Measurements from ENCODE around the gene LRRC8D.
A peak's percentile ranks its signal among the peaks of the same experiment; 100 is the strongest.
"Not testable (repeated sequence)": the region's sequence is repeated elsewhere in the genome, so short reads cannot be mapped to it uniquely, and the experiment has no call there.

Gene LRRC8D

DNA sequence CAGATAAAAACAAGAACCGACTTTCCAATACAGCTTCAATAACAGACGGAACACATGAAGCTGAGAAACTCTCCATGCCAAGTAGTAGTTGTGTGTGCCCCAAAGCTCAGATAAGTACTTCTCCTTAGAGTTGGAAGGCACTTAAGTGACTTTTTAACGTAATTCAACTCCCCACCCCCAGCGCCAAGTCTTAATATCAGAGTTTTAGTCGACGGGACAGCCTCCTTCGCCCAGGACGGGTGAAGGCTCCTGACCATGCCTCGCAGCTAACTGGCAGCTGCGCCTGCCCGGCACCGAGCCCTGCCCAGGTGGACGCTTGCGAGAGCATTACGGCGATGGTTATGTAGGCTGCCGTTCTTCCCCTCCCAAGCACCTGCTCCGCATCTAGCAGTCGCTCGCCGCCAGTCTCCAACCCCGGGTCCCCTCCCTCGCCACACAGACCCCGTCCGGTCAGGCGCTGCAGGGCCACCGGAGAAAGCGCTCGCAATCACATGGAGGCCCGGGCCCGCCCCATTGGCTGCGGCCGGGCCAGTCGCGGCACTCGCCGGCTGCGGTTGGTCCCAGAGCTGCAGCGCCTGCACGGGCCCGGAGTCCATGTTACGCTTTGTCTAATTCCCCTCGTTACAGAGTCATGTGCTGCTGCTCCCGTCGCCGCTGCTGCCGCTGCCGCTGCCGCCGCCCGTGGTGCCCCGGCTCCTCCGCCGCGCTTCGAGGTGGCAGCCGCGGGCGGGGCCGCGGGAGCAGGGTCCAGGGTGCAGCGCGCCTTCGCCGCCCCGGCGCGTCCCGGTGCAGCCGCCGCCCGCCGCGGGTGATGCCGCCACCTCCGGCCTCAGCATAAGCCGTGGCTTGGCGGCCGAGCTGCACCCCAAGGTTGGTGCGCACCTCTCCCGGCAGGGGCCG is at the start of gene LRRC8D:
Gene LRRC8D (plus strand): TSS at position 611 of the 900 bp plus-strand sequence. CDS start 112,037 bp downstream, outside the sequence.
- DNase-seq (ENCODE audit: low read depth) = peak; percentile 67

DNA sequence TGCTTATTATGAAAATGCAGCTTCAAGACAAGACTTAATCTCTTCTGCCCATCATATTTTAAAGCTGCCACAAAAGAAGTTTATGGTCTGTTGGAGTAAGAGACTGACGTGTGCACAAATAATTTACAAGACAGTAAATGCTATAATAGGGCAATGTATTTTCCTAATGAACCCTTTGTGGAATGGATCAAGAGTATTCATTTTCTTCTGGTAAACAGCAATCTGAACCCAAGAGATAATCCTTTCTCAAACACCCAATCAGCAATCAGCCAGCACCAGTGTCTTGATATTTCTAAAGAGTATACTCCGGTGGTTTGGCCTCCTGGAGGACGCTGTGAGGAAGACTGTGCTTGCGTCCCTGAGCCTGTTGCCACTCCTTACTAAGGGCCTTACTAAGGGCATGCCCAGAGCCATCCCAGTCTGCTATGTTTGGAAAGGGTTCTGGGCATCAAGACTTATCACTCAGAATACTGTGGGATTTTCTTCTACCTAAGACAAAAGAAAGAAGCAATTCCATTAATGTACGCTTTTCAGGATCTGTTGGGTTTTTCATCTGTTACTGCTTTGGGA is 48.8 kb upstream of the LRRC8D start:
- DNase-seq (ENCODE audit: low read depth) = no peak

DNA sequence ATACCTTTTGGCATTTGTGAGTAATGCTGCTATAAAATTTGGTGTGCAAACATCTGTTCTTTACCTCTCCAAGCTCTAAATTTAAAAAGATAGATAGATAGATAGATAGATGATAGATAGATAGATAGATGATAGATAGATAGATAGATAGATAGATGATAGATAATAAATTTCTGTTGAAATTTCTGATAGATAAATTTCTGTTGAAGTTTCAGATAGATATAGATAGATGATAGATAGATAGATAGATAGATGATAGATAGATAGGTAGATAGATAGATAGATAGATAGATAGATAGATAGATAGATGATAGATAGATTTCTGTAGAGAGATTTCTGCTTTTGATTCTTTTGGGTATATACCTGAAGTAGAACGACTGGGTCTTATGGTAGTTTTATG is 44.7 kb upstream of the LRRC8D start:
- not testable (repeated sequence) for DNase-seq (ENCODE audit: low read depth)

DNA sequence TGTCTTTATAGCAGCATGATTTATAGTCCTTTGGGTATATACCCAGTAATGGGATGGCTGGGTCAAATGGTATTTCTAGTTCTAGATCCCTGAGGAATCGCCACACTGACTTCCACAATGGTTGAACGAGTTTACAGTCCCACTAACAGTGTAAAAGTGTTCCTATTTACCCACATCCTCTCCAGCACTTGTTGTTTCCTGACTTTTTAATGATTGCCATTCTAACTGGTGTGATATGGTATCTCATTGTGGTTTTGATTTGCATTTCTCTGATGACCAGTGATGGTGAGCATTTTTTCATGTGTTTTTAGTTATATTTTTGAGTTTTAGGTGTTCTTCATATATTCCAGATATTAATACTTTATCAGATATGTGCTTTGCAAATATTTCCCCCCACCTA is 43.6 kb upstream of the LRRC8D start:
- not testable (repeated sequence) for DNase-seq (ENCODE audit: low read depth)

DNA sequence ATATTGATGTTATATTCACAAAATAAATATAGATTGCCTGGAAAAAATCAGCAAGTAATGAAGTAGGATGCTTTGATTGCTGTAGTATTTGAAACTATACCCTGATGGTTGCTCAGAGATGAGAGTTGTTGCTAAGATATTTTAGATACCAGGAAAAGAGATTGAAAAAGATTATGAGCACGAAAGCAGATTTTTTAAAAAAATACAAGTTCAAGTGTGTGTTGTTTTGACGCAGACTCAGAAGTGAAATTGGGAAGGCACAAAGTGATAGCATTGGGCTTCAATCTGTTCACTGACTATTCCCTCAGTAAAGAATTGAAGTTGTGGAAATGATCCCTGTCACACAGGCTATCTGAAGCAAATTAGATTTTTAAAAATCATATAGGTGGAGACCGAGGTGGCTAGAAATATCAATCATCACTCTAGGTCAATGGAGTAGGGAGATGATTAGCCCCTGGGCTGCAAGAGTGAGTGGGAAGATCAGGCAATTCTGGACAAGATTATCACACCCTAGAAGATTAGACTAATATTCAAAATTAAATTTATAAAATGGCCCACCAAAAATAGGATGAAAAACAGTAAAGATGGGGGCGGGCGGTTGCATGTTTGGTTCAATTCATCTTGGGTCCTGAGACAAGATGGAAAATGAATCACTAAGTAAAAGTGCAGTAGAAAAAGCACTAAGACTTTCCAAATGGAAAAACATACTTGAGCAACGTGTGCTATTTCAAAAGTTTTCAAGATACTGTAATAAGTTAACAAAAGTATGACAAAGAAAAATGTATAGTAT is 41.5 kb upstream of the LRRC8D start:
- DNase-seq (ENCODE audit: low read depth) = peak; percentile 39

DNA sequence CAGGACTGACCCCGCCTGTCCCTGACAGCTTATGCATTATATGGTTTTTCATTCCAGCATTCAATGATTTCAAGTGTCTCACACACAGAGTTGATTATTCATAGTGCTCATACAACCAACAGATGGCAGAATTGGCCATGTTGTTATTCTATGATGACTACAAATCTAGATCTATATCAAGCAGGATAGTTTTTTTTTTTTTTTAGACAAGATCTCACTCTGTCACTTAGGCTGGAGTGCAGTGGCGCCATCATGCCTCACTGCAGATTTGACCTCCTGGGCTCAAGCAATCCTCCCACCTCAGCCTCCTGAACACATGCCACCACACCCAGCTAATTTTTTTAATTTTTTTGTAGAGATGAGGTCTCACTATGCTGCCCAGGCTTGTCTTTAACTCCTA is 40.1 kb upstream of the LRRC8D start:
- DNase-seq (ENCODE audit: low read depth) = peak; percentile 57

DNA sequence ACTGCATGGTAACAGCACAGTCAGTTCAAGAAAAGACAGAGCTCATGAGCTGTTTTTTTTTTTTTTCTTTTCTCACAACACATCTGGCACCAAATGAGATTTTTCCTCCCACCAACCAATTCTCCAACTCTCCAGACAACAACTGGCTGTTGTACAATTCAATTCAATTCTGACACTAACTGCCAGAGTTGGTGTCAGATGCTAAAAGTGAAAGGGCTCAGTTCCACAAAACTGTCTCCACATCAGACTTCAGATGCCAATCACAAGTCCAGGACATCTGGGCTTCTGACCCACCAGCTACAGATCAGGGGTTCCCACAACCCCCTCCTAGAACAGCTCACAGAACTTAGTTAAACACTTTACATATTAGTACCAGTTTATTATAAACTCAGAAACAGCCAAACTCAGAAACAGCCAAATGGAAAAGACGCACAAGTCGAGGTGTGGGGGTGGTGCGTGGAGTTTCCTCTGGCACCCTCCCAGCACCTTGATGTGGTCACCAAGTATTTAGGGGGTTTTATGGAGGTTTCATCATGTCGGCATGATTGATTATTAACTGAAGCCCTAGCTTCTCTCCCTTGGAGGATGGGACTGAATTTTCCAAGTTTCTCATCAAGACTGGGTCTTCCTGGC is 39.2 kb upstream of the LRRC8D start:
- peak; percentile 14 for DNase-seq (ENCODE audit: low read depth)

DNA sequence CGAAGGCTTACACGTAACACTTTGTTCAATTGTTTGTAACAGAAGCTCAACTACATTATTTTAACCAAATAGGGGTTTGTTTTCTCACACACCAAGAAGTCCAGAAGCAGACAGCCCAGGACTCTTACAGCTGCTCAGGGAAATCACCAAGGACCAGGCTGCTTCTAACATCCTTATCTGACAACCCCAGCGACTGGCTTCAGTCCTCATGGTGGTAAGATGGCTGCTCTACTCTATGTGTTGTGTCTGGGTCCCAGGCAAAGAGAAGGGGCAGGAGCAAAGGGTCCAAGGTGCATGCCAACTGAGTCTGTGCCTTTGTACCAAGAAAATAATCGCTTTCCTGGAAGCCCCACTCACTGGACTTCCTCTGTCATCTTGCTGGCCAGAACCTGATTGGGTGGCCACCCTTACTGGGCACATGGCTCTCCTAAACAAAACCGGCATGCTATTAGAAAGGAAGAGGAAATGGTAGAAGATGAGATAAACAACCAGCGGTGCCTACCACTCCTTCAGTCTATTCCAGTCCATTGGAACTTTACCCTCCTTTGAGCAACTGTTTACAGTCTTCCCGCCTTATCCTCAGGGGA is 34.1 kb upstream of the LRRC8D start:
- DNase-seq (ENCODE audit: low read depth) = no peak

DNA sequence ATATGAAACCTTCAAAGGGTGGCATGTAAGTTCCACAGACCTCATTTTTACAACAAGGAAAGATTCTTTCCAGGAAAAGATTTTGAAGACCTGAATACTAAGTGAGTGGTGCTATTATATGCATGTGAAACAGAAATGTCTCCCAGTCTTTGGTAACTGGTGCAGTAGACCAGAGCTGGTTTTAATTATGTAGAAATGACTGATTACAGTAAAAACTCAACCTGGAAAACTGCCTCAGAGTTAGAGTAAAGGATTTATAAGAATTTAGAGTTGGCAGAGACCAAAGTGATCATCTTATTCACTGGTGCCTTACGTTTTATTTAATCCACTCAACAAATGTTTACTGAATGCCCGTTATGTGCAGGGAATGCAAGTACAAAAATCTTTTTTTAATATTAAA is 30.2 kb upstream of the LRRC8D start:
- no peak for DNase-seq (ENCODE audit: low read depth)

DNA sequence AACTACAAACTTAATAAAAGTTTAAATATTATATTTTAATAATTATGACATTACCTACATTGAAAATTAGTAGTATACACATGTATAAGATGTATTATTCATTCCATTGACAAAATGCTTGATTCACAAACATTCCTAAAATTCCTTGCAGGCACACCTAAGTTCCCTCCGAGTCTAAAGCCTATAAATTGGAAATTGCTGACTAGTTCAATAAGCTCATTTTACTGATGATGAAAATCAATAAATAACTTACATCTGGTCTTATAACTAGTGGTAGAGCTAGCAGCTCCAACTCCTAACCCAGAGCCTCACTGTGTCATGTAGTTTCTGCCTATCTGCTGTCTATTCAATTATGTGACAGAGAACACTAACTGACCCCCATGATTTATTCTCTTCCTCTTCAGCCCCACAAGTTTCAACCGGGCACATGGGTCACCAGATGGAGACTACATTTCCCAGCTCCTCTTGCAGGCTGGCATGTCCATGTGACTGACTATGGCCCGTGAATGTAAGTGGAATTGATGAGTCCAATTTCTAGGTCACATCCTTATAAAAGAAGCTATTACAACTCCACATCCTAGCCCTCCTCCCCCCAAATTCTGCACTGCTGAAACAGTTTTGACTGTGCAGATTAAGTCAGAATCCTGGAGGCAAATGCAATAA is 29.6 kb upstream of the LRRC8D start:
- DNase-seq (ENCODE audit: low read depth) = no peak

DNA sequence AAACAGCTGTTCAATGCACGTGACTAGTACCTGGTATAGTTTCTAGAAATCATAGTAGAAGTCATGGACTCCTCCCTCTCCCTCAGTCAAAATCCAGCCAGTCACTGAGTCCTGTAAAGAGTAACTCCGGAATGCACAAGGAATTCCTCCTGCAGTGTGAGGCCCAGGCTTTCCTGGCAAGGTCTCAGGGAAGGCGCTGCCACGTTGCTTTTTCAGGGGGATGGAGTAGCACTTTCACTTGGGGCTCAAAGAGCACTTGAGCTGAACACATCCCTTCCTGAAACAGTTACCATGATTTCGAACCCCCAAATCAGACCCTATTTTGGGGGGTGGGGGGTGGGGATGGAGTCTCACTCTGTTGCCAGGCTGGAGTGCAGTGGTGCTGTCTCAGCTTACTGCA is 26.4 kb upstream of the LRRC8D start:
- peak; percentile 46 for DNase-seq (ENCODE audit: low read depth)

DNA sequence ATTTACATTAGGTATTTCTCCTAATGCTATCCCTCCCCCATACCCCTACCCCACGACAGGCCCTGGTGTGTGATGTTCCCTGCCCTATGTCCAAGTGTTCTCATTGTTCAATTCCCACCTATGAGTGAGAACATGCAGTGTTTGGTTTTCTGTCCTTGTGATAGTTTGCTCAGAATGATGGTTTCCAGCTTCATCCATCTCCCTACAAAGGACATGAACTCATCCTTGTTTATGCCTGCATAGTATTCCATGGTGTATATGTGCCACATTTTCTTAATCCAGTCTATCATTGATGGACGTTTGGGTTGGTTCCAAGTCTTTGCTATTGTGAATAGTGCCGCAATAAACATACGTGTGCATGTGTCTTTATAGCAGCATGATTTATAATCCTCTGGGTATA is 25.3 kb upstream of the LRRC8D start:
- DNase-seq (ENCODE audit: low read depth) = not testable (repeated sequence)

DNA sequence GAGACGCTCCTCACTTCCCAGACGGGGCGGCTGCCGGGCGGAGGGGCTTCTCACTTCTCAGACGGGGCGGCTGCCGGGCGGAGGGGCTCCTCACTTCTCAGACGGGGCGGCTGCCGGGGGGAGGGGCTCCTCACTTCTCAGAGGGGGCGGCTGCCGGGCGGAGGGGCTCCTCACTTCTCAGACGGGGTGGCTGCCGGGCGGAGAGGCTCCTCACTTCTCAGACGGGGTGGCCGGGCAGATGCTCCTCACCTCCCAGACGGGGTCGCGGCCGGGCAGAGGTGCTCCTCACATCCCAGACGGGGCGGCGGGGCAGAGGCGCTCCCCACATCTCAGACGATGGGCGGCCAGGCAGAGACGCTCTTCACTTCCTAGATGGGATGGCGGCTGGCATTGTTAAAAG is 23.0 kb upstream of the LRRC8D start:
- not testable (repeated sequence) for DNase-seq (ENCODE audit: low read depth)

DNA sequence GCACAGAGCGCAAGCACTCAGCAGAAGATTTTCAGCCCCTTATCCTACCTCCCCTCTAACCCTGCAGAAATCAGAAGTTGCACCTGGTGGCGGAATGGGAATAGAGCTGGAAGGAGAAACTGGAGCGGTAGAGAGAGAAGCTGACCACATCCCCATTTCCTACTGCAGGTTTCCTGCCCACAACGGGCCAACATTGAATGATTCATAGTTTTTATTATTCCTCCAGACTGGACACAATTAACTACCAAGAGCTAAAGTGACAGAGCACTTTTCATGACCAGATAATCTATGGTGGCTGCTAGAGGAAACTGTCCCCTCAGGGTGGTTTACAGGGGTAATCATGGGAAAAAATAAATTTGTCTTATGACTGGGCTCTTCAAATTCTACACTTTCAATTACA is 21.3 kb upstream of the LRRC8D start:
- no peak for DNase-seq (ENCODE audit: low read depth)

DNA sequence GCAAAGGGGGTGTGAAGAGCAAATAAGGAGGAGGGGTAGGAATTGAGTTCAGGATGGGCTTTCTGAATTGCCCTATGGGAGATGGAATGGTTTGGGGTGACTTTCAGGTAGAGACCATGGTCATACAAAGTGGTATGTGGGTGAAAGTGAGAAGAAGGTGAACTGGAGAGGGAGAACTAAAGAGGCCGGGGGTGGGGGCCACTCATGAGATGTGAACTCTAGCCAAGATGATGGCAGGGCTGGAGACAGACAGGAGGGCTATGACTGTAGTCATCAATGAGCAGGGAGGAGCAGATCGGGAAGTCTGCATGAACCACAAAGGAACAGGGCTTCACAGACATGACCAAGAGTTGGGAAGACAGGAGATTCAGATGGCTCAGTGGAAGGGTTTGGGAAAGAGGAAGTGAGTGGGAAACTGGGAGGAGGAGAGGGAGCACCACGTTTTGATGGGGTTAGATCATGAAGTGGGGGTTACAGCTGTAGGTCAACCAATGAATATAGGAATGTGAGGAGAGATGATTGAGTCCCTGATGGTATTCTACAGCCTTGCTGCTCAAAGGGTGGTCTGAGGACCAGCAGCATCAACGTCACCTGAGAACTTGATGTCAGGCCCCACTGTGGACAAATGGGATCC is 20.7 kb upstream of the LRRC8D start:
- no peak for DNase-seq (ENCODE audit: low read depth)

DNA sequence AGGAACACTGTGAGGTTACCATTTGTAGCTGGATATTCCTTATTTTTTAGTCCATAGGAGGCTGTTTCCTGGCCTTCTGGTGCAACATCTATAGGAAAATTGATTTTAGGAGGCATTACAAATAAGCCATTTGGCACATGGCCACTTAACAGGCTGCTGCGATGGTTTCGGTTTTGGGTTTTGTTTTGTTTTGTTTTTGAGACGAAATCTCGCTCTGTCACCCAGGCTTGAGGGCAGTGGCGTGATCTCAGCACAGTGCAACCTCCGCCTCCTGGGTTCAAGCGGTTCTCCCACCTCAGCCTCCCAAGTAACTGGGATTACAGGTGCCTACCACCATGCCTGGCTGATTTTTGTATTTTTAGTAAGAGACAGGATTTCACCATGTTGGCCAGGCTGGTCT is 20.1 kb upstream of the LRRC8D start:
- DNase-seq (ENCODE audit: low read depth) = no peak

DNA sequence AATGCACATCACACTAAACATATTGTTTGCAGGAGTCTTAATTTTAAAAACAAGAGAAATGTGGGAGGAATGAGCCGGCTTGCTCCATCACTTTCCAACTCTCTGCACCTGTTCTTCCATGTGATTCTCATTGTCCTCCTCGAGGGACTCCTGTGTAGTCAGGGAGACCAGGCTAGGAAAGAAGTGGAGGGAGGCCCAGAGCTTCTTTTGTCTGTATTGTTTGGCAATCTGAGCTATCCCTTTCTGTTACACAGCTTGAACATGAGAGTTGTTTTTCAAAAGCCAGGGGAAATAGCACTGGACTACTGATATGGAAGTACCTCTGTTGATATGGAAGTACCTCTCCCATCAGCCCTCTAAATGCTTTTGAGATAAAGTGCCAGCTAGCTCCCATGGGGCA is 18.8 kb upstream of the LRRC8D start:
- DNase-seq (ENCODE audit: low read depth) = no peak

DNA sequence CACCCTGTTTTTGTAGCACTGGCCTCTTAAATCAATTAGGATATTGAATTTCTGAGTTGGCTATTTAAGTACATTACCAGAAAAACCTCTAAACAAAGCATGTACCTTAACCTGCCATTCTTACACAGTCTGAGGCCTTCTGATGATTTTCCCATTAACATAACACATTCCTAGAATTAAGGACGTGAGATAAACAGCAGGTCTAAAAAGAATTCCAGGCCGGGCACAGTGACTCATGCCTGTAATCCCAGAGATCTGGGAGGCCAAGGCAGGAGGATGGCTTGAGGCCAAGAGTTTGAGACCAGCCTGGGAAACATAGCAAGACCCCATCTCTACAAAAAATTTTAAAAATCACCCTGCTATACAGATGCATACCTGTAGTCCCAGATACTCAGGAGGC is 18.0 kb upstream of the LRRC8D start:
- DNase-seq (ENCODE audit: low read depth) = peak; percentile 43

DNA sequence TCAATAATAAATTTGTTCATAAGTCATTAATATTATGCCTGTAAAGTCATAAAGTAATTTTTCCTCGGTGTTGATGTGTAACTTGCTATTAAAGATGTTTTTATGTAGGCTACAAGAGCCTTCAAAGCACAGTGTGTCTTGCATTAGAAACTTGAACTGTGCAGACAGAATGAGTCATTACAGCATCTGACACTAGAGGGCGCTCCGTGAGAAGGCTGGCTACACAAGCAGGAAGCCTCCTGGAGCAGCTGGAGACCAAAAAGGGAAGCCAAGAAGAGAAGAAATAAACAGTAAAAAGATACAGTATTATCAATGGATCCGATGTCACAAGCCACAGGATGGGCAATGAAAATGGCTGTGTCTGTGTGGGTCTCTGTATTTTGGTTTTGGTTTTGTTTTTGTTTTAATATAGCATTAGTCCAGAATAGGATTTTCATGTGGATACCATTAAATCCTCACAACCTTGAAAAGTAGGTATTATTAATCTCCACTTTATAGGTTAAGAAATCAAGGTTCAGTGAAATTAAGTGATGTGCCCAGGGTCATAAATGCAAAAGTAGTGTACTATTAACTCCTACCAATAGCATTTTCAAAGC is 16.1 kb upstream of the LRRC8D start:
- DNase-seq (ENCODE audit: low read depth) = peak; percentile 74

DNA sequence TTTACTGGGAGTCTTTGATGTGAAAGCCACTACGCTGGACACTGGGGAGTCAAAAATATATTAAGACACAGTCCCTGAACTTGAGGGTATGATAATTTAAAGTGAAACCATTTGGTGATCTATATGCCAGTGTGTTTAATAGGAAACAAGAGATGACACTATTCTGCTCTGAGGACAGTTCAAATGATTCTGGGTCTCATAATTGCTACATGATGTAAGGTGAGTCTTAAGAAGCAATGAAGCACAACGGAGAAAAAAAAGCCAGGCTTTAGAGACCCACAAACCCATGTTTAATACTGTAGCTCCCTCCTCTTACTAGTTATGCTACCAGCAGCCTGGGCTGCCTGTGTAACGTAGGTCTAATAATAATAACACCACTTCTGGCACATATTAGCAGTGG is 14.2 kb upstream of the LRRC8D start:
- no peak for DNase-seq (ENCODE audit: low read depth)

DNA sequence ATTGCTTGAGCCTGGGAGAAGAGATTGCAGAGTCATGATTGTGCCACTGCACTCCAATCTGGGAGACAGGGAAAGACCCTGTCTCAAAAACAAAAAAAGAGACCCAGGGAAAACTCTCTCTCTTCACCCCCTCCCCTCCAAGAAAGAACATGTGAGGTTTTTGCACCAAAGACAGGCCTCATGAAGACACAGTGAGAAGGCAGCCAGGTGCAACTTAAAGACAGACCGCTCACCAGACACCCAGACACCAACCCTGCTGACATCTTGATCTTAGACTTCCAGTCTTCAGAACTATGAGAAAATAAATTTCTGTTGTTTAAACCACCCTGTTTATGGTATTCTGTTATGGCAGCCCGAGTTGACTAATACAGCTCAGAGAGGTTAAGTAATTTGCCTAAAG is 13.3 kb upstream of the LRRC8D start:
- DNase-seq (ENCODE audit: low read depth) = no peak

Data from amniotic epithelial cell (primary cell).